ENCODE data around the gene LRCH1. TPM values are rescaled to one million over a fixed set of nuclear protein-coding genes. Genes with fewer than 3 reads are reported as not detected.
A peak's percentile ranks its signal among the peaks of the same experiment; 100 is the strongest.

LRCH1 gene
- total RNA-seq, 1 experiment from 2014 or later = 27.0 TPM

DNA sequence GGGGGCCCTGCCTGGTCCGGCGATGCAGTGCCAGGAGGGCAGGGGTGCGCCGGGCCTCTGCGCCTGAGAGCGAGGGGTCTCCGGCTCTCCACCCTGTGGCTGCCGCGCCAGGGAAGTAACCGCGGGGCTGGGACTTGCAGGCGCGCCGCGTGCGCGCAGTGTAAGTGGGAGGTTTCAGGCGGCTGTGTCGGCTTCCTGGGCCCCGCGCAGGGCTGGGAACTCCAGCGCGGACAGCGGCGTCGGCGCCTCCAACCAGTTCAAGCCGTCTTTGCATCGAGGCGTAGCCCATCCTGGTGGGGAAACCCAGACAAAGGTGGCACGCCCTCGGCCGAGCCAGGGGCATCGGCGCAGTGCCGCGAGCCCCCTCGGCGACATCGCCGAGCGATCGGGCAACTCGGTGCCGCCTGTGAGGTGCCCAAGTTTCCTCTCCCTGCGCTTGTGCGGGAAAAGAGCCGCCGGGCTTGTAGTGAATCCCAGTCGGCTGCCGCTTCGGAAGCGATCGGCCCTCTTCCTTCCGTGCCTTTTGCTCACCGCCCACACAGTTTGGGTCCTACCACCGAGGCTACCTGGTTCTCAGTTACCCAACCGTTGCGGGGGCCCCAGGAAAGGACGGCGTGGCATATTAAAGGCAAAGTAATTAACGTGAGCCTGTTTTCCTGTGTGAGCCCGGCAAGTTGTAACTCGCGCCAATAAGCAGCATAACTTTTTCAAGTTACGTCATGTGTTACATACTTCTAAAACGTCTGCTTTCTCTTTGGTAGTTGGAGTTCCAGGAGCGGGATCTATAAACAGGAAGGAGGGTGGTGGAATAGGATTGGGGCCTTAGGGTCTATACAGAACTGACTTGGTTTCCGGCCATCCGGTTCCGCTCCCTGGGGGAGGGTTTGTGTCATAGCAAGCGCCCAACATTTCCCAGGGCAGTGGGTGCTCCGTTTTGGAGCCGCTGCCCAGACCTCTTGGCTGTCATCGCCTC, 1.2 kb downstream of the LRCH1 start:
- H3K36me3 Mint-ChIP-seq (ENCODE audit: insufficient read depth, unreplicated experiment) = peaks cover 17% of the 10 kb centered on the region
- peak overlapping the region; percentile 87 for H3K27ac Mint-ChIP-seq (ENCODE audit: unreplicated experiment)
- peak; percentile 79 to 80 for DNase-seq
- peak overlapping the region; percentile 97 for H3K4me3 Mint-ChIP-seq (ENCODE audit: unreplicated experiment)
- Histone ChIP-seq H3K36me3 (ENCODE audit: control insufficient read depth, insufficient read depth, low read length) (no peaks in the 10 kb centered on the region), H3K27me3 (replicated peaks; ENCODE audit: control insufficient read depth, insufficient read depth, low read length) (no peaks in the 10 kb centered on the region), H3K4me3 (ENCODE audit: low read depth, low read length) (peak overlapping the region; percentile 99), H3K4me1 (peaks cover 23% of the 10 kb centered on the region), H3K9me3 (no peaks in the 10 kb centered on the region)
- TF ChIP-seq CTCF (IDR thresholded peaks at IDR 0.05; ENCODE audit: insufficient read depth in 1 of 2, low read depth in 1 of 2, low read length in 1 of 2, severe bottlenecking in 1 of 2, unreplicated experiment in 1 of 2) = peak; percentile 34 to 55
- CTCF ChIA-PET = interaction anchor here (1.1 to 3.0 kb wide), 3 partner anchors 49 to 167 kb away, joined by 3 to 32 read pairs (median 6); no protein-coding TSS in a partner anchor
- H3K27me3 Mint-ChIP-seq (ENCODE audit: insufficient read depth, unreplicated experiment) = no peaks in the 10 kb centered on the region
- no peaks in the 10 kb centered on the region for H3K9me3 Mint-ChIP-seq (ENCODE audit: unreplicated experiment)
- POLR2A ChIA-PET = no interaction called here
- TSS peak; percentile 79 for BruUV-seq (replicated peaks)
- intact Hi-C loops (cut with micrococcal nuclease; ENCODE audit: unreplicated experiment) = loop anchor here (1.0 to 5.0 kb wide), 3 partner anchors 37 to 103 kb away; no protein-coding TSS in a partner anchor
- peaks cover 33% of the 10 kb centered on the region for H3K4me1 Mint-ChIP-seq (ENCODE audit: low read depth, unreplicated experiment)

DNA sequence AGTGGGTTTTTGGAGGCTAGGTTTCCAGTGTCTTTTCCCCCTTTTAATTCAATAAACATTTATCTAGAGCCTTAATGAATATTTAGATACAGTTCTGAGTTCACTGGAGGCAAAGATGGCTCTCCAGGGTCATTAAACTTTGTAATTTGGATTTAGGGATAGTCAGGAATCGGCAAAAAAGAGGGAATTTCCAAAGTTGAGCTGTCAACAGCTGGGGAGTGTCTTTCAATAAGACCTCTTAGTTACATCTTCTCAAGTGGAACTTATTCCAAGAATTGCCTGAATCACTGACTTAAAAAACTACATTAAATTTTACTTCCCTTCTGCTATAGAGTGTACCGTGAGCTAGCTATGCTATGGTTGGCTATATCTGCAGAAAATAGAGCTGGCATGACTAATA, 2.0 kb downstream of the LRCH1 start:
- no peaks in the 10 kb centered on the region for H3K9me3 ChIP-seq
- no peaks in the 10 kb centered on the region for H3K27me3 ChIP-seq (replicated peaks; ENCODE audit: control insufficient read depth, insufficient read depth, low read length)
- no peak for DNase-seq
- Mint-ChIP-seq H3K4me1 (ENCODE audit: low read depth, unreplicated experiment) (peaks cover 33% of the 10 kb centered on the region), H3K36me3 (ENCODE audit: insufficient read depth, unreplicated experiment) (peaks cover 17% of the 10 kb centered on the region), H3K4me3 (ENCODE audit: unreplicated experiment) (peak overlapping the region; percentile 97), H3K9me3 (ENCODE audit: unreplicated experiment) (no peaks in the 10 kb centered on the region), H3K27me3 (ENCODE audit: insufficient read depth, unreplicated experiment) (no peaks in the 10 kb centered on the region), H3K27ac (ENCODE audit: unreplicated experiment) (peak overlapping the region; percentile 87)
- TF ChIP-seq CTCF (IDR thresholded peaks at IDR 0.05; ENCODE audit: insufficient read depth in 1 of 2, low read depth in 1 of 2, low read length in 1 of 2, severe bottlenecking in 1 of 2, unreplicated experiment in 1 of 2) = no peak
- CTCF ChIA-PET = interaction anchor here (1.1 to 1.3 kb wide), 2 partner anchors 48 to 166 kb away, joined by 3 to 6 read pairs; no protein-coding TSS in a partner anchor
- peak overlapping the region; percentile 99 for H3K4me3 ChIP-seq (ENCODE audit: low read depth, low read length)
- TSS peak; percentile 19 for BruUV-seq (replicated peaks)
- POLR2A ChIA-PET = interaction anchor here (0.6 kb wide), 1 partner anchor 131 kb away, joined by 5 read pairs; no protein-coding TSS in a partner anchor
- H3K4me1 ChIP-seq = peaks cover 29% of the 10 kb centered on the region
- intact Hi-C loops (cut with micrococcal nuclease; ENCODE audit: unreplicated experiment) = loop anchor here (1.0 to 5.0 kb wide), 3 partner anchors 36 to 102 kb away; no protein-coding TSS in a partner anchor
- H3K36me3 ChIP-seq (ENCODE audit: control insufficient read depth, insufficient read depth, low read length) = no peaks in the 10 kb centered on the region

DNA sequence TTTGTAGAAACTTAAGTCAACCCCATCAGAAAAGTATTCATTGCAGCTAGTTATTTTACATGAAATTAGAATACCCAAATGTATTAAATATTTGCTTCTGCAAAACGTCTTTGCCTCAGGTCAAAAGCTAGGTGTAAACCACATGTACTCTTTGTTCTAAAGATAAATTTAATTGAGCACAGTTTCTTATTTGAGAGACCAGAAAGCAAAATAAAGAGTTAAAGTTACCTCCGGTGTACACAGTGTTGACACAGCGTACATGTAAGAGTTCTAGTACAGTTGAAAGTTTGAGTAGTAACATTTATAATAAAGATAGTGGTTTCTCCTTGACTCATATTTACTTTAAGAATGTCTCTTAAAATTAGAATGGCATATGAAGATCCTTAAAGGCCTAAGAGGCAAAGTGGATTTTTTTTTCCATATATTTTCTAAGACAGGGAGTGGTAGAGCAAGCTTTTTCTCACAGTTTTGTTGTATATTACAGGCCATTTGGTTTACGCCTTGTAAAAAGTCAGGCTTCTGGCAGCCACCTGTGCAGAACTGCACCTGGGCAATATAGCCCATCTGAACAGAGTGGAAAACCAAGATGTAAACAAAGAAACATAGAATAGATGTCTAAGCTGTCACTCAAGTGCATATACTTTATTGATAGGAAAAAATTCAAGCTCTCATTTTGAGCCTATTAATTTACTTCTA, 2.9 kb downstream of the LRCH1 start:
- peaks cover 33% of the 10 kb centered on the region for H3K4me1 Mint-ChIP-seq (ENCODE audit: low read depth, unreplicated experiment)
- ChIA-PET CTCF (interaction anchor here (1.1 to 1.3 kb wide), 2 partner anchors 47 to 165 kb away, joined by 3 to 6 read pairs; no protein-coding TSS in a partner anchor), POLR2A (interaction anchor here (0.6 kb wide), 1 partner anchor 130 kb away, joined by 5 read pairs; no protein-coding TSS in a partner anchor)
- Histone ChIP-seq H3K9me3 (no peaks in the 10 kb centered on the region), H3K27me3 (replicated peaks; ENCODE audit: control insufficient read depth, insufficient read depth, low read length) (no peaks in the 10 kb centered on the region), H3K36me3 (ENCODE audit: control insufficient read depth, insufficient read depth, low read length) (no peaks in the 10 kb centered on the region), H3K4me1 (peaks cover 35% of the 10 kb centered on the region), H3K4me3 (ENCODE audit: low read depth, low read length) (no peak overlapping the region)
- peak overlapping the region; percentile 97 for H3K4me3 Mint-ChIP-seq (ENCODE audit: unreplicated experiment)
- peak overlapping the region; percentile 87 for H3K27ac Mint-ChIP-seq (ENCODE audit: unreplicated experiment)
- H3K27me3 Mint-ChIP-seq (ENCODE audit: insufficient read depth, unreplicated experiment) = no peaks in the 10 kb centered on the region
- TF ChIP-seq CTCF (IDR thresholded peaks at IDR 0.05; ENCODE audit: insufficient read depth in 1 of 2, low read depth in 1 of 2, low read length in 1 of 2, severe bottlenecking in 1 of 2, unreplicated experiment in 1 of 2) = no peak
- H3K36me3 Mint-ChIP-seq (ENCODE audit: insufficient read depth, unreplicated experiment) = peaks cover 17% of the 10 kb centered on the region
- no peak for DNase-seq
- intact Hi-C loops (cut with micrococcal nuclease; ENCODE audit: unreplicated experiment) = loop anchor here (2.0 kb wide), 1 partner anchor 35 kb away; no protein-coding TSS in a partner anchor
- no TSS peak for BruUV-seq (replicated peaks)
- H3K9me3 Mint-ChIP-seq (ENCODE audit: unreplicated experiment) = no peaks in the 10 kb centered on the region

Measured in Caco-2 (cell line).